Effector CD4-positive, alpha-beta T cell (primary cell): ENCODE data around the gene NOL9.
A peak's percentile ranks its signal among the peaks of the same experiment; 100 is the strongest.

Source experiments
- DNase-seq: peaks from one replicate; pipeline ENCODE4 v3.0.0-alpha.2; 2020

The NOL9 gene

DNA sequence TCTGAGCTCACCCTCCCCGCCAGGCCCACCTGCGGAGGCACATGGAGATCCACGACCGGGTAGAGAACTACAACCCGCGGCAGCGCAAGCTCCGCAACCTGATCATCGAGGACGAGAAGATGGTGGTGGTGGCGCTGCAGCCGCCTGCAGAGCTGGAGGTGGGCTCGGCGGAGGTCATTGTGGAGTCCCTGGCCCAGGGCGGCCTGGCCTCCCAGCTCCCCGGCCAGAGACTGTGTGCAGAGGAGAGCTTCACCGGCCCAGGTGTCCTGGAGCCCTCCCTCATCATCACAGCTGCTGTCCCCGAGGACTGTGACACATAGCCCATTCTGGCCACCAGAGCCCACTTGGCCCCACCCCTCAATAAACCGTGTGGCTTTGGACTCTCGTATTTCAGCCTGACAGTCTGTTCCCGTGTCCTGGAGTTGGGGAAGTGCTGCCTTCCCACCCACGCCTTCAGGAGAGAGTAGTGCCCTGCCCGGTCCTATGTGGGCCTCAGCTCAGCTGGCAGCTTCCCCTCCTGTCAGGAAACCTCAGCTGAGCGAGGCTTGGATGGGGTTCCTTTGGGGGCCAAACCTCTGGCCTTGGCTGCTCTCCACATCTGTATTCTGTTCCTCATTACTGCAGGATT, 34.7 kb upstream of the NOL9 start:
- DNase-seq = no peak

GRCh38 chr1:6588128-6588892, 34.0 kb upstream of the NOL9 start:
- DNase-seq = no peak

DNA sequence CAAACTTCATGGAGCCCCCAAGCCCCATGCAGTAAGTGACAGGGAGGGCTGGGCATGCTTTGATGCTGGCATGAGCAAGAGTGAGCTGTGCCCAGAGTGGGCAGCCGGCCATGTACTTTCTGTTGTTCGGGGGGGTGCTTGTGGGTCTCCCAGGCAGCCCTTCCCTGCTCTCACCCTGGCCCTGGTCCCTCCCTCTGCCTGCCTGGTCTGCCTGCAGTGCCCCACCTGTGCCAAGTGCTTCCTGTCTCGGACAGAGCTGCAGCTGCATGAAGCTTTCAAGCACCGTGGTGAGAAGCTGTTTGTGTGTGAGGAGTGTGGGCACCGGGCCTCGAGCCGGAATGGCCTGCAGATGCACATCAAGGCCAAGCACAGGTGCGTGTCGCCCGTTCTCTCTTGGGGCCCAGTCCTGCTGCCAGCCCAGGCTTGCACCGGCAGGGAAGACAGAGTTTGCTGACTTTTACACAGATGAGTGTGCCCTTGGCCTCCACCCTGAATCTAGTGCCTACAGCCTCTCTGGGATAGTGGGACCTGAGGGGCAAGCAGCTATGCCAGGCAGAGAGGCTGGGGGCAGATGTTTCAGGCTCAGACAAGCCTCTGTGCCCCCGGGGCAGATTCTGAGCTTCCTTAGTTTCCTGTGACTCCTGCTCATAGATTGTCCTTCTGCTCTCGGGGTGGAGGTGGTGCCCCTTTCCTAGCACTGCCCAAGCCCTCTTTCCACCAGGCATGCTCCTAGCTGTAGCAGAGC, 33.1 kb upstream of the NOL9 start:
- no peak for DNase-seq

DNA sequence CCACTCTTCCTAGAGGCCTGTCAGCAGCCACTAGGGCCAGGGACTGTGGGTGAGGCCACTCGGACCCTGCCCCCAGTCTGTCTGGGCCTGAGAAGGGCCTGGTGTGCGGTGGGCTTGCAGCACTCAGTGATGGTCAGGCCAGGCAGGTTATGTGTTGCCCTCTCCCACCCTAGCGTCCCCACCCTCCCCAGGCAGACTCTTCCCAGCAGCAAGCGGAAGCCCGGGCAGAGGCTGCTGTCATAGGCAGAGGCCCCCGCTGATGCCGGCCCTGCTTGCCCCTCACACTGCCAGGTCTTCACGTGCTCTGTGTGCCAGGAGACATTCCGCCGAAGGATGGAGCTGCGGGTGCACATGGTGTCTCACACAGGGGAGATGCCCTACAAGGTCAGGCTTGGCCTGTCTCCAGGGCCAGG, 32.1 kb upstream of the NOL9 start:
- DNase-seq = no peak

- no peak for DNase-seq
These were observed 31.5 kb upstream of the NOL9 start for GRCh38 chr1:6585841-6586240.

GRCh38 chr1:6585081-6585722, 30.9 kb upstream of the NOL9 start:
- DNase-seq = no peak

- no peak for DNase-seq
These were observed 30.1 kb upstream of the NOL9 start for GRCh38 chr1:6584126-6585080.

DNA sequence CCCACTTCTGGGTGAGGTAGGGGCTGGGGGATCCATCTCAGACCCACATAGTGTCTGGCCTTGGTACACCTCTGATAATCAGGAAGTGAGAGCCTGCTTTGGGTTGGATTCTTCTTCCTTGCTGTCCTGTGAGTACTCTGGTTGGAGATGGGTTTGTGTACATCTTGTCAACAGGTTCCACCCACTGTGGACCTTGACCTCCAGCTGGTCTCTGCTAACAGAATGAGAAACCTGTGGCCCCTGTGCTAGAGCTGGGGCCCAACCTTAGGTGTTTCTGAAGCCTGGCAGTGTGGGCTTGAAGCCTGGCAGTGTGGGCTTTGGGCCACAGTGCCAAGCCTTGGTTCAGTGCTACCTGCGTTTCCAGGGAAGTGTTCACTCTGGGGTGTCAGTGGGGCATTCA, 28.1 kb upstream of the NOL9 start:
- DNase-seq = no peak

DNA sequence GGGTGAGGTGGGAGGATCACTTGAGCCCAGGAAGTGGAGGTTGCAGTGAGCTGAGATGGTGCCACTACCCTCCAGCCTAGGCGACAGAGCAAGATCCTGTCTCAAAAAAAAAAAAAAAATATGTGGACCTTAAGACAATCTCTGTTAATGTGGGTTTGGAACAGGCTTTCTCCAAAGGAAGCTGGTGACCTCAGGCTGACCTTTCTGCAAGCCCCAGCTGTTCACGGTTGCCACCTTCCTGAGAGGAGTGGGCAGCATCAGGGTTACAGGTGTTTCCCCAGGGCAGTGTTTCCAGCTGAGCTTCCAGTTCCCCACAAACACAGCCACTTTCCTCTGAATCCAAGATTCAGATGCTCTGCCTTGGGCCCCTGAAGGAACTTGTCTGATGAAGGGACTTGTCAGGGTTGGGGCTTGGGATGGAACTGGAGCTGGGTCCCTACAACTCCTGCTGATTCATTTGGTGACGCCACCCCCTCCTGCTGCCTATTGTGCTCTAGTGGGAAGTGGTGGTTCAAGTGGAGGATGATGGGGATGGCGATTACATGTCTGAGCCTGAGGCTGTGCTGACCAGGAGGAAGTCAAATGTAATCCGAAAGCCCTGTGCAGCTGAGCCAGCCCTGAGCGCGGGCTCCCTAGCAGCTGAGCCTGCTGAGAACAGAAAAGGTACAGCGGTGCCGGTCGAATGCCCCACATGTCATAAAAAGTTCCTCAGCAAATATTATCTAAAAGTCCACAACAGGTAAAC, 27.4 kb upstream of the NOL9 start:
- DNase-seq = no peak

DNA sequence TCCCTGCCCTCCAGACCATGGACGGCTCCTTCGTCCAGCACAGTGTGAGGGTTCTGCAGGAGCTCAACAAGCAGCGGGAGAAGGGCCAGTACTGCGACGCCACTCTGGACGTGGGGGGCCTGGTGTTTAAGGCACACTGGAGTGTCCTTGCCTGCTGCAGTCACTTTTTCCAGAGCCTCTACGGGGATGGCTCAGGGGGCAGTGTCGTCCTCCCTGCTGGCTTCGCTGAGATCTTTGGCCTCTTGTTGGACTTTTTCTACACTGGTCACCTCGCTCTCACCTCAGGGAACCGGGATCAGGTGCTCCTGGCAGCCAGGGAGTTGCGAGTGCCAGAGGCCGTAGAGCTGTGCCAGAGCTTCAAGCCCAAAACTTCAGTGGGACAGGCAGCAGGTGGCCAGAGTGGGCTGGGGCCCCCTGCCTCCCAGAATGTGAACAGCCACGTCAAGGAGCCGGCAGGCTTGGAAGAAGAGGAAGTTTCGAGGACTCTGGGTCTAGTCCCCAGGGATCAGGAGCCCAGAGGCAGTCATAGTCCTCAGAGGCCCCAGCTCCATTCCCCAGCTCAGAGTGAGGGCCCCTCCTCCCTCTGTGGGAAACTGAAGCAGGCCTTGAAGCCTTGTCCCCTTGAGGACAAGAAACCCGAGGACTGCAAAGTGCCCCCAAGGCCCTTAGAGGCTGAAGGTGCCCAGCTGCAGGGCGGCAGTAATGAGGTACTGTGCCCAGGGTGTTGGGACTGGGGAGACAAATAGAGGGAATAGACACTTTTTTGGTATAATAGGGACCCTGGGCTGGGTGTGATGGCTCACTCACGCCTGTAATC, 26.5 kb upstream of the NOL9 start:
- no peak for DNase-seq

DNA sequence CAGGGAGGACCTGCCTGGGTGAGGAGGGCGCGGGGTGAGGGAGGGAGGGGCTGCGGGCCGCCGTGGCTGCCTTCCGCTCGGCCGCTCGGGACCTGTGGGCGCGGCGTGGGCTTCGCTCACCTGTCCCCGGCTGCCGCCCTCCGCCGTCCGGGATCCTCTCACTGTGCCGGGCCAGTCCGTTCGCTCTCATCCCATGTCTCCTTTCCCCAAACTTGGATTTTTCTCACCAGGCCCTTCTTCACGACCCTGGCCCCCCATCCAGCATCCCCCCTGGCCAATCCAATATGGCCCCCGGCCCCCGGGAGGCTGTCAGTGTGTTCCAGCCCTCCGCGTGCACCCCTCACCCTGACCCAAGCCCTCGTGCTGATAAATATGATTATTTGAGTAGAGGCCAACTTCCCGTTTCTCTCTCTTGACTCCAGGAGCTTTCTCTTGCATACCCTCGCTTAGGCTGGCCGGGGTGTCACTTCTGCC, 25.8 kb upstream of the NOL9 start:
- DNase-seq = no peak

DNA sequence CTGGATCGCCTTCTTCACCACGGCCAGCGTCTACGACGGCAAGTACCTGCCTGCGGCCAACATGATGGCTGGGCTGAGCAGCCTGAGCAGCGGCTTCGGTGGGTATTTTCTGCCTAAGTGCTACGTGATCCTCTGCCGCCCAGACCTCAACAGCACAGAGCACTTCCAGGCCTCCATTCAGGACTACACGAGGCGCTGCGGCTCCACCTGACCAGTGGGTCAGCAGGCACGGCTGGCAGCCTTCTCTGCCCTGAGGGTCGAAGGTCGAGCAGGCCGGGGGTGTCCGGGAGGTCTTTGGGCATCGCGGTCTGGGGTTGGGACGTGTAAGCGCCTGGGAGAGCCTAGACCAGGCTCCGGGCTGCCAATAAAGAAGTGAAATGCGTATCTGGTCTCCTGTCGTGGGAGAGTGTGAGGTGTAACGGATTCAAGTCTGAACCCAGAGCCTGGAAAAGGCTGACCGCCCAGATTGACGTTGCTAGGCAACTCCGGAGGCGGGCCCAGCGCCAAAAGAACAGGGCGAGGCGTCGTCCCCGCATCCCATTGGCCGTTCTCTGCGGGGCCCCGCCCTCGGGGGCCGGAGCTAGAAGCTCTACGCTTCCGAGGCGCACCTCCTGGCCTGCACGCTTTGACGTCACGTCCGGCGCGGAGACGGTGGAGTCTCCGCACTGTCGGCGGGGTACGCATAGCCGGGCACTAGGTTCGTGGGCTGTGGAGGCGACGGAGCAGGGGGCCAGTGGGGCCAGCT, 25.2 kb upstream of the NOL9 start, which contains the start of gene ZBTB48:
TSS of gene ZBTB48 (plus strand) at position 621 of the 745 bp plus-strand sequence. CDS start 616 bp downstream, outside the sequence.
- peak; percentile 96 for DNase-seq

GRCh38 chr1:6578624-6579373, 24.5 kb upstream of the NOL9 start:
- no peak for DNase-seq

- DNase-seq = no peak
These were observed 23.7 kb upstream of the NOL9 start for GRCh38 chr1:6577831-6578525.

- DNase-seq = no peak
These were observed 20.5 kb upstream of the NOL9 start for GRCh38 chr1:6574818-6575217.

DNA sequence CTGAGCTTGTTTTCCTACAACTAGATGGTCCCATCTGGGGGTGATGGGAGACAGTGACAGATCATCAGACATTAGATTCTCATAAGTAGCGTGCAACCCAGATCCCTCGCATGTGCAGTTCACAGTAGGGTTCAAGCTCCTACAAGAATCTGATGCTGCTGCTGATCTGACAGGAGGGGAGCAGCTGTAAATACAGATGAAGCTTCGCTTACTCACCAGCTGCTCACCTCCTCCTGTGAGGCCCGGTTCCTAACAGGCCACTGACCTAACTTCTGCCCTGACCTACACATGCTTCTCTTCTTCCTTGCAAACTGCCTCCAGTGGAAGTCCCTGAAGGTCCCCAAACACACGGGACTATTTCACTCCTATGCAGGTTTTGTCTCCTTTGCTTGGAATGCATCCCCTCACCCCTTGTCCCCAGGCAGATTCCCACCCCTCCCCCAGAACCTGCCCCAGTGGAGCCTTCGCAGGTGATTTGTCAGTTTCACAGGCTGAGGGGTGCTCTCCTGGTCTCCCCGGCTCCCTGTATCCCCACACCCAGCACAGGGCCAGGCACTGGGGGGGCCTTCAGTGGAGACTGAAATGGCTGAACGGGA, 19.8 kb upstream of the NOL9 start:
- DNase-seq = no peak

- DNase-seq = no peak
These were observed 18.5 kb upstream of the NOL9 start for GRCh38 chr1:6572653-6573383.
